ENCODE measurements around the gene APPBP2.
"Not testable (repeated sequence)": the region's sequence is repeated elsewhere in the genome, so short reads cannot be mapped to it uniquely, and the experiment has no call there.

The APPBP2 gene

GRCh38 chr17:60442271-60443173 is 83.5 kb downstream of the APPBP2 start:
- in situ Hi-C loops (cut with MboI; ENCODE audit: low sequenced_read_pairs): no loop called here

- in situ Hi-C loops (cut with MboI; ENCODE audit: low sequenced_read_pairs): no loop called here
Measured at GRCh38 chr17:60439501-60439900, 86.5 kb downstream of the APPBP2 start.

- in situ Hi-C loops (cut with MboI; ENCODE audit: low sequenced_read_pairs): no loop called here
Measured at GRCh38 chr17:60436676-60437075, 89.4 kb downstream of the APPBP2 start.

DNA sequence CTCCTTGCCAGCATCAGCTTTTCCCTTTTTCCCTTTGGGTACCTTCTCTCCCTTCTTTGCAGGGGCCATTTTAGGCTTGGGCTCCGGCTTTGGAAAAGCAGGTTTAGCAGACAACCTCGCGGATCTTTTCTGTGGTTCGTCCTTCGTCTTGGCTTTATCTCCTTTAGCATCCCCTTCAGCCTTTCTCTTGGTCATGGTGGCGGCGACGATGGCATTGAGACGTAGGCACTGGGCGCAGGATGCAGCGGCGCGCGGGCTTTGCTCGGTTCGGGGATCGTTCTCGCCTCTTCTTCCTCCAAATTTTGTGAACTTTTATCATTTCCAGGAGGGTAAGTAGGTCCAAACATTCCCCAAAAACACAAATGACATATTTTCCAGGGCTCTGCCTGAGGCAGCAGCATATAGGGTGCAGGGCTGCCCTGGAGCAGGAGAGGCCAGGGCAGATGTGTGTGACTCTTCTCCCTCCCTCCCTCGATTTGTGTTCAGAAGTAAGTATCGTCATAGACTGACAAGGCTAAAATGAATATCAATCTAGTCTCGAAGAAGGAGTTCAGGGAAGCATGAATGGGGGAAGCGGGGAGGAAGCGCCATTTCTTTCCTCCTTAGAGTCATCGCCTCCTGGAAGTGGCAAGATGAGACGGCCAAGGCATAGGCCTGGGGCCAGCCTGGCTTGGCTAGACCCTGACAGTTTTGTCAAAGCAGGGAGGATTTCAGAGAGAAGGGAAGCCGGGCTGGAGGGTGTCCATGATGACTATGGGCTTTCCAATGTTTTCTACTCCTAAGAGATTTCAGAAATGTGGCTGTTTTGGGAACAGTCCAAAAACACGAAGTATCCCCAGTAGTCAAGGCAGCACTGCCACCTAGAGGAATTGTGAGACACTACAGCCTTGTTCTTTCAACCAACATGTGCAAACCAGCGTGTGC is 90.5 kb downstream of the APPBP2 start:
- in situ Hi-C loops (cut with MboI; ENCODE audit: low sequenced_read_pairs): no loop called here

DNA sequence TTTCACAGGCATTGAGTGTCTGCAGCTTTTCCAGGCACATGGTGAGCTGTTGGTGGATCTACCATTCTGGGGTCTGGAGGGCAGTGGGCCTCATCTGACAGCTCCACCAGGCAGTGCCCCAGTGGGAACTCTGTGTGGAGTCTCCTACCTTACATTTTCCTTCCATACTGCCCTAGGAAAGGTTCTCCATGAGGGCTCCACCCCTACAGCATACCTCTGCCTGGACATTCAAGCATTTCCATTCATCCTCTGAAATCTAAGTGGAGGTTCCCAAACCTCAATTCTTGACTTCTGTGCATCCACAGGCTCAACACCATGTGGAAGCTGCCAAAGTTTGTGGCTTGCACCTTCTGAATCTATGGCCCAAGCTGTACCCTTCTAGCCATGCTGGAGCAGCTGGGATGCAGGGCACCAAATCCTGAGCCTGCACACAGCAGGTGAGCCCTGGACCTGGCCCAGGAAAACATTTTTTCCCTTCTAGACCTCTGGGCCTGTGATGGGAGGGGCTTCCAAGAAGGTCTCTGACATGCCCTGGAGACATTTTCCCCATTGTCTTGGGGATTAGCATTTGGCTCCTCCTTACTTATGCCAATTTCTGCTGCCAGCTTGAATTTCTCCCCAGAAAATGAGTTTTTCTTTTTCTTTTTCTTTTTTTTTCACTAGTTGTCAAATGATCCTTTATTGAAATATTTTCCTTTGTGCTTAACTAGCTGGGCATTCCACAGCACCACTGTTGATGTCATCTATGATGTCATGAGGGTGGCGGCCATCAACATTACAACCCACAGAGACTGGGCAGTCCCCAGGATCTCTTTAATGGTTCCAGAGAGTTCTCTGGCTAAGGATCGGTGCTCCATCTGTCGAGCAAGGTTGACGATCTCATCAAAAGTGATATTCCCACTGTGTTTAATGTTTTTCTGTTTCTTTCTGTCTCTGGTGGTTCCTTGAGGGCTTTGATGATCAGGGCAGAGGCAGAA is 92.7 kb downstream of the APPBP2 start:
- in situ Hi-C loops (cut with MboI; ENCODE audit: low sequenced_read_pairs): not testable (repeated sequence)

- in situ Hi-C loops (cut with MboI; ENCODE audit: low sequenced_read_pairs): not testable (repeated sequence)
Measured at GRCh38 chr17:60430561-60430960, 95.5 kb downstream of the APPBP2 start.

DNA sequence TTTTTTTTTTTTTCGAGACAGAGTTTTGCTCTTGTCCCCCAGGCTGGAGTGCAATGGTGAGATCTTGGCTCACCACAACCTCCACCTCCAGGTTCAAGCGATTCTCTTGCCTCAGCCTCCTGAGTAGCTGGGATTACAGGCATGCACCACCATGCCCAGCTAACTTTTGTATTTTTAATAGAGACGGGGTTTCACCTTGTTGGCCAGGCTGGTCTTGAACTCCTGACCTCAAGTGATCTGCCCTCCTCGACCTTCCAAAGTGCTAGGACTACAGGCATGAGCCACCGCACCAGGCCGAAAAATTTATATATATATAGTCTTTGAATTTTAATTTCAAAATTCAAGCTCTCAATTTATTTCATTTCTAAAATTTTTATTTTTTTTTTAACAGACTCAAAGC is 97.6 kb downstream of the APPBP2 start:
- in situ Hi-C loops (cut with MboI; ENCODE audit: low sequenced_read_pairs): loop anchor here (10.0 kb wide), 2 partner anchors 216 to 294 kb away; no protein-coding TSS in a partner anchor

DNA sequence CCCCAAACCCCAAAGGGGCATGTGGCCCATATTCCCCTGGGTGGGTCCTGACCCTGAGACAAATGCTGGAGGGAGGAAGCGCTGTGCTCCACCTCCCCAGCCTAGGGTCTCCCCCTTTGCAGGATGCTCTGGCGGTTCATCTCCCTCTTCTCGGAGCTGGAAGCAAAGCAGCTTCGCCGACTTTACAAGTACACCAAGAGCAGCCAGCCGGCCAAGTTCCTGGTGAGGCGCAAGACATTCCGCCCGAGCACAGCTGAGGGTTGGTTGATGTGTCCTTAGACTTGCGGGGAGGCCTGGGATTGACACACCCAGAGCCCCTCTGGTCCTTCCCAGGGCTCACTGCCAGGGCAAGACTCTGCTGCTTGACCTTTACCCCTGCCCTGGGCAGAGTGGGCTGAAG is 99.4 kb downstream of the APPBP2 start:
- in situ Hi-C loops (cut with MboI; ENCODE audit: low sequenced_read_pairs): loop anchor here (10.0 kb wide), 2 partner anchors 218 to 292 kb away; no protein-coding TSS in a partner anchor

GRCh38 chr17:60425626-60426025 is 100.4 kb downstream of the APPBP2 start:
- in situ Hi-C loops (cut with MboI; ENCODE audit: low sequenced_read_pairs): loop anchor here (10.0 kb wide), 2 partner anchors 219 to 291 kb away; no protein-coding TSS in a partner anchor

- in situ Hi-C loops (cut with MboI; ENCODE audit: low sequenced_read_pairs): loop anchor here (10.0 to 25.0 kb wide), 3 partner anchors 221 to 387 kb away; no protein-coding TSS in a partner anchor
Measured at GRCh38 chr17:60423865-60424264, 102.2 kb downstream of the APPBP2 start.

DNA sequence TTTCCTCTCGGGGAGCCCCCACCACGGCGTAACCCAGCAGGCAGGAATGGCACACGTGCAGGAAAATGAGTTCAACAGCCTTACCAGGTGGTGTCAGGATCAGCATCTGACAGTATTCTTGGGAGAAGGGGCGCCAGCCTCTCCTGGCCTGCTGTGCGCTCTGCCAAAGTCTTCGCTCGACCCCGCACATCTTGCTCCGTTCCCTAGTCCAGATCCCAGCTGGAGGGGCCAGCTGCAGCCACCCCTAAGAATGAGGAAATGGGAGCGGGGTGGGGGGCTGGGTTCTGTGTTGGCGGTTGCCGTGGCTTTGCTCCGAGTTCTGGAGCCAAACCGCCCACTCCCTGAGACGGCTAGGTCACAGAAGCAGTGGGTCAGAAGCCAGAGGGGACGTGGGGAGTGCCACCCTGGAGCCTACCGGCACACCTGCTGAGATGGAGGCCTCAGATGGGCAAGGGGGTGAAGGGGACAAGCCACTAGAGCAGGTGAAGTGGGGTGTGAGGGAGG is 103.8 kb downstream of the APPBP2 start, which contains the start of gene CHCT1:
Gene CHCT1, plus strand, starts transcription at position 328 of the 504 bp plus-strand sequence. Its CDS starts 104 bp downstream, at position 432.
- in situ Hi-C loops (cut with MboI; ENCODE audit: low sequenced_read_pairs): loop anchor here (10.0 to 25.0 kb wide), 3 partner anchors 223 to 385 kb away; no protein-coding TSS in a partner anchor

- in situ Hi-C loops (cut with MboI; ENCODE audit: low sequenced_read_pairs): loop anchor here (10.0 to 25.0 kb wide), 3 partner anchors 223 to 384 kb away; no protein-coding TSS in a partner anchor
Measured at GRCh38 chr17:60421273-60422161, 104.5 kb downstream of the APPBP2 start.

- in situ Hi-C loops (cut with MboI; ENCODE audit: low sequenced_read_pairs): loop anchor here (10.0 to 25.0 kb wide), 3 partner anchors 225 to 383 kb away; no protein-coding TSS in a partner anchor
Measured at GRCh38 chr17:60419875-60420274, 106.2 kb downstream of the APPBP2 start.

DNA sequence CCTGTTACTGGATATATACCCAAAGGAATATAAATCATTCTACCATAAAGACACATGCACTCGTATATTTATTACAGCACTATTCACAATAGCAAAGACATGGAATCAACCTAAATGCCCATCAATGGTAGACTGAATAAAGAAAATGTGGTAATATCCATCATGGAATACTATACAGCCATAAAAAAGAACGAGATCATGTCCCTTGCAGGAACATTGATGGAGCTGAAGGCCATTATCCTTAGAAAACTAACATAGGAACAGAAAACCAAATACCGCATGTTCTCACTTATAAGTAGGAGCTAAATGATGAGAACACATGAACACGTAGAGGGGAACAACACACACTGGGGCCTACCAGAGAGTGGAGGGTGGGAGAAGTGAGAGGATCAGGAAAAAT is 107.0 kb downstream of the APPBP2 start:
- in situ Hi-C loops (cut with MboI; ENCODE audit: low sequenced_read_pairs): loop anchor here (25.0 kb wide), 1 partner anchor 382 kb away; no protein-coding TSS in a partner anchor

DNA sequence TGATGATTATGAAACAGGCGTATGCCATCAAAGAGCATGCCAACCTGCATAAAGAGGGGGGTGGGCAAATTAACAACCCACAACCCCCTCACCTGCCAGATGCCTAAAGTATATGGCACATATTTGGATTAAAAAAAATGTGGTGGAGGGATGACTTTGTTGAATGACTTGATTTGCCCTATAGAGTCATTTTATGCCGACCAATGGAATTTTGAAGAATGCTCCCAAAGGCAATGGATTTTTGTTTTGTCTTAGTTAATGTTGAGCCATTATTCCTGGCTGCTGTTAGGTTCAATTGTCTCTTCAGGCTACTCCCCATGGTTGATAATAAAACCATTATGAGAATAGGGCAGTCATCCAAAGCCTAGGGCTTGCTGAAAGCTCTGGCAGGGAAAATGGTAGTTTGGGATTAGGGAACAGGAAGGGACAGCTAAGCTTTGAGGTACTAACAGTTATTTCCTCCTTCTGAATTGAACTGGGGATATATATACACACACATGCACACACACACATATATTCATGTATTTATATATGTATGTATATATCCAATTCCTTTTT is 109.6 kb downstream of the APPBP2 start:
- in situ Hi-C loops (cut with MboI; ENCODE audit: low sequenced_read_pairs): loop anchor here (25.0 kb wide), 1 partner anchor 379 kb away; no protein-coding TSS in a partner anchor

DNA sequence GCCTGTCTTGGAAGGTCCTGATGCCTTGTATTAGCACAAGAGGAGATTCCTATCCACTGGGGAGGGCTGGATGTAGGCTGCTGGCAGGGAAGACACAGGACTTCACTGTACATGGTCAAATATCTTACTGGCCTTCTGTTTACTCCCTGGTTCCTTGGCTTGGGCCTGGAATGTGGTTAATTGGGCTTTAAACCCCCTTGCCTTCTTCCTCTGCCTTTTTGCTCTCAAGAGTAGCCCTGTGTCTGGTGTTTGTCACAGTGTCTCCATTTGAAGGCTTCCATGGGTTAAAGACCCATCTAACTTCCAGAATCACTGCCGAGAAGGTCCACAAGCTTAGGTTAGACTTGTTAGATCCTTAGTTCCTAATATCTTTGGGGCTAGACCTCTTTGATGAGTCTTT is 110.9 kb downstream of the APPBP2 start:
- in situ Hi-C loops (cut with MboI; ENCODE audit: low sequenced_read_pairs): loop anchor here (25.0 kb wide), 1 partner anchor 378 kb away; no protein-coding TSS in a partner anchor

GRCh38 chr17:60412701-60413100 is 113.3 kb downstream of the APPBP2 start:
- in situ Hi-C loops (cut with MboI; ENCODE audit: low sequenced_read_pairs): loop anchor here (25.0 kb wide), 1 partner anchor 375 kb away; no protein-coding TSS in a partner anchor

GRCh38 chr17:60410001-60410400 is 116.0 kb downstream of the APPBP2 start:
- in situ Hi-C loops (cut with MboI; ENCODE audit: low sequenced_read_pairs): loop anchor here (25.0 kb wide), 1 partner anchor 373 kb away; no protein-coding TSS in a partner anchor
